Measurements from ENCODE around the gene MBTPS1.

- no peak for TF ChIP-seq CTCF (IDR thresholded peaks at IDR 0.05; ENCODE audit: insufficient read depth, low read length, poor library complexity, severe bottlenecking)
- TF ChIP-seq EZH2phosphoT487 (conservative IDR thresholded peaks at IDR 0.05; ENCODE audit: low read length): no peak
Observed at GRCh38 chr16:84161037-84161436, 44.3 kb upstream of the MBTPS1 start.
